ENCODE data around the gene DCST2.
A peak's percentile ranks its signal among the peaks of the same experiment; 100 is the strongest.

Gene DCST2

DNA sequence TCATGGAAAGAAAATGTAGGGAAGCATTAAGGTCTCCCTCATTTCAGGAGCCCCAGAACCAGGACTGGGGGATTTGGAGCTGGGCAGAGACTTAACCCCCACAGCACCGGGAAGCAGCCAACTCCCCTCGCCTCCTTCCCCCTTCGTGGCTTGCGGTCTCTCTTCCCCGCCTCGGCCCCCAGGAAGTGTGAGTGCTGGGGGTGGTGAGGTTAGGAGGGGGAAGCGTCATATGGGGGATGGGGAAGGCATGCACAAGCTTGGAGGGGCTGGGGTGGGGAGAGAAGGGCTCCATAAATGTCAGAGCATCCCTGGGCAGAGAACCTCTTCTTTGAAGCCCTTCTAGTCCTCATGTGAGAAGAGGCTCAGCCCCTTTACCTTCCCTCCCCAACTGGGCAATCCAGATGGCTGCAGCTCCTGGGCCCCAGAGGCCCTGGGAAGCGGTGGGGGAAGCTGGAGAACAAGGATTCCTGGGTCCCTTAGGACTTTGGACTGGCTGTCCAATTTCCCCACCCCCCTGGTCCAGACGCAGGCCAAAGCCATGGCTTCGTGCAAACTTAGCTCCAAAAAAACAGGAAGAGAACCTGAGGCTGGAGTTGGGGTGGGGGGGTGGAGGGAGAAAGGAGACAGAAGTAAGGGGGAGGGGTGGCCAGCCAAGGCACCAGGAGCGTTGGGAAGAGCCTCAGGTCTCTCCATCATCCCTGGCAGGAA lies 23.2 kb downstream of the DCST2 start:
- FAIRE-seq (no peak), DNase-seq (ENCODE audit: insufficient read length) (no peak)
- TF ChIP-seq POLR2AphosphoS5 (IDR thresholded peaks at IDR 0.05; ENCODE audit: low read depth, low read length) (no peak), POLR2A (IDR thresholded peaks at IDR 0.05; ENCODE audit: low read depth, low read length) (no peak), TAF1 (IDR thresholded peaks at IDR 0.05; ENCODE audit: borderline replicate concordance, low read depth, low read length) (no peak)

DNA sequence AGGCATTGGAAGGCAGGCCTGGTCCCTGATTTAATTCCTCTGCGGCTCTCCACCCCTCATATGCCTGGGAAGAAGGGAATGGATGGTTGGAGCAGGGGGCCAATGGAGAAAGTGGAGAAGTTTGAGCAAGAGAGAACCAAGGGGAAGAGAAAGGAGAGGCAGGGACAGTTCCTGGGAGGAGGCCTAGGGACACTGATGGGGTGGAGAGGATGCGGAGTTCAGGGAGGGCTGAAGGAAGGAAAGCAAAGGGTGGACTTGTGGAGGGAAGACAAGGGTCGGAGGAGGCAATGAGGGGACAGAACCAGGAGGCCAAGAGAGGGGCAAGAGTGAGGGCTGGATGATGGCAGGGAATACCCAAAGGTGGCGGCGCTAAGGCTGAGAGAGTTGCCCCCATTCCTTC lies 23.8 kb downstream of the DCST2 start:
- no peak for FAIRE-seq

DNA sequence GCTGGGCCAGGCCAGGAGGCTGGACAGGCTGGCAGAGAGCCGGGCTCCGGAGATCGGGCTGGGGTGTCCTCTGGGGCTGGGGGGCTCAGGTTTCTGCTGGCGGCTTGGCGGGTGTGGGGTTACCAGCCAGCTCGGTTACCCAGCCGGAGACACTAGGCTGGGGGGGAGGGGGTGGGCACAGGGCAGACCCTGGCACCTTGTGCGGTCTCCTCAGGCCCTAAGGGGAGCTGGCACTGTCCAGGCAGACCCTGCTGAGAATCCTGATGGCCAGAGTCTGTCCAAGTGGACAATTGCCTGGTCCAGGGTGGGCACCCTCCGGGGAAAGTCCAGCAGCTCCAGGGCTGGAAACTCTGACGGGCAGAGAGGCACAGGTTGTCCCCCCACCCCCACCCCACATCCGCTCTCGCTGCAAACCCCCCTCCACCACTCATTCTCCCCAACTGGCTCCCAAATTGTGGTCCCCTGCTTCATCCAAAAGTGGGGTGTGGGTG lies 24.3 kb downstream of the DCST2 start:
- no peak for TF ChIP-seq POLR2A (IDR thresholded peaks at IDR 0.05; ENCODE audit: low read depth, low read length)
- no peak for TF ChIP-seq TAF1 (IDR thresholded peaks at IDR 0.05; ENCODE audit: borderline replicate concordance, low read depth, low read length)
- TF ChIP-seq POLR2AphosphoS5 (IDR thresholded peaks at IDR 0.05; ENCODE audit: low read depth, low read length) = no peak
- FAIRE-seq (no peak), DNase-seq (ENCODE audit: insufficient read length) (no peak)

More for the DNA sequence above, 23.8 kb downstream of the DCST2 start:
- TF ChIP-seq TAF1 (IDR thresholded peaks at IDR 0.05; ENCODE audit: borderline replicate concordance, low read depth, low read length) (no peak), POLR2AphosphoS5 (IDR thresholded peaks at IDR 0.05; ENCODE audit: low read depth, low read length) (no peak), POLR2A (IDR thresholded peaks at IDR 0.05; ENCODE audit: low read depth, low read length) (no peak)
- no peak for DNase-seq (ENCODE audit: insufficient read length)

DNA sequence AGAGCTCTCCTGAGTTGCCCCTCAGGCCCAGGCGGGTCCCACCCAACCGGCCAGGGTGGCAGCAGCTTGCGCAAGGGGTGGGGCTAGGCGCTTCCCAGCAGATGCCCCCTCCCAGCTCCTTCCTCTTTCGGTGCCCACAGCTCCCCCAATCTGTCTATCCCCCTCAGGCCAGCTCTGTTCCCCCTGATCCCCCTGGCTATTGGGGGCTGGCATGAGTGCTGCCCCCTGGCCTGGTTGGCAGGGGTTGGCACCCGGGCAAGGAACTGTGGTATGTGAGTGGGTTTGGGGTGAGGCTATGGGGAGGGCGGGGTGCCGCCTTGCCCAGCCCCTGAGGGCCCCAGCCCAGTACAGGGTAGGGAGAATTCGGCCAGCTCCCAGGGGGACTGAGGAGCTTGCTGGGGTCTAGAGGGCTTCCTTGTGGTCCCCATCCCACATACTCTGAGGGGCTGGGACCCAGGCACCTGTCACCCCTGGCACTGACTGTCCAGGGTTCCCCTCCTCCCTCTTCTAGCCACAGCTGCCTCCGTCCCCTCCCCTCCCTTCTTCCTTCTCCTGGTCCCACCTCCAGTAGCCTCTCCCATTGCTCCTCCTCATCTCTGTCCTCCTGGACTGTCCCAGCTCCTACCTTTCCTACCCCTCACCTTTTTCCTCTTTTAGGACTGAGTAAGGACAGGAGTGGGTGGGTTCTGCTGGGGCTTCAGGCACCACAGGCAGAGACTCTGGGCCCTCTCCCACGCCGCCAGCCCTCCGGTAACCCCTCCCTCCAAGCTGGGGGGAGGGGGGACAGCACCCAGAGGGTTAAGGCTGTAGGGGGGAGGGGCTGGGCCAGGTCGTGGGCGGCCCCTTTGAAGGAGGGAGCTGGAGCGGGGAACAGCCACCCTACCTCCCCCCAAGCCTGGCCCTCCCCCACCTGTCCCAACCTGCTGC lies 25.3 kb downstream of the DCST2 start:
- FAIRE-seq = no peak
- DNase-seq (ENCODE audit: insufficient read length) = no peak

DNA sequence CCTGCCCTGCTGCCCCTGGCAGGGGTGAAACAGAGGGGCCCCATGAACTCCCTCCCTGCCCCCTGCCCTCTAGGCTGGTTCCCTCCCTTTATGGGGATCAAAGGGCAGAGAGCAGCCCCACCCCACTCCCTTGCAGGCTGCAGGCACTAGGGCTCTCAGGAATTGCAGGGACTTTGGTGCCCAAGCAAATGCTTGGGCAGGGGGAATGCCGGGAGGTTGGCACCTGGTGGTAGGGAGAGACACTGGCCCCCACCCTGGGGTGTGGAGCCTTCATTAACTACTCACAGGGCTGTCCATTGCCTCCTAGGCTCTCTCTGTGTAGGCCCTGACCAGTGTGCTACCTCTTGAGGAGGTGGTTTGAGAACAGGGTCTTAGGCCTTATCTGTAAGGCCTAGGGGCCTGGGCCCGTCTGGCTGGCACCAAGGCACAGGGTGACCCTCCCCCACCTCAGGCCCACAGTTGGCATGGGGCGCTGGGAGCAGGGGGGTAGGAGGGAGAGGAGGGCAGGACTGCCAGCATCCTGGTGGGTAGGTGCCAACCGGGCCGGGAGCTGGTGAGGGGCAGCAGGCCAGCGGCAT lies 26.2 kb downstream of the DCST2 start:
- no peak for FAIRE-seq
- no peak for DNase-seq (ENCODE audit: insufficient read length)
- TF ChIP-seq POLR2A (IDR thresholded peaks at IDR 0.05; ENCODE audit: low read depth, low read length) = no peak
- TF ChIP-seq POLR2AphosphoS5 (IDR thresholded peaks at IDR 0.05; ENCODE audit: low read depth, low read length) = no peak
- TF ChIP-seq TAF1 (IDR thresholded peaks at IDR 0.05; ENCODE audit: borderline replicate concordance, low read depth, low read length) = no peak

More for the DNA sequence above, 25.3 kb downstream of the DCST2 start:
- TF ChIP-seq TAF1 (IDR thresholded peaks at IDR 0.05; ENCODE audit: borderline replicate concordance, low read depth, low read length) (no peak), POLR2AphosphoS5 (IDR thresholded peaks at IDR 0.05; ENCODE audit: low read depth, low read length) (no peak), POLR2A (IDR thresholded peaks at IDR 0.05; ENCODE audit: low read depth, low read length) (no peak)

DNA sequence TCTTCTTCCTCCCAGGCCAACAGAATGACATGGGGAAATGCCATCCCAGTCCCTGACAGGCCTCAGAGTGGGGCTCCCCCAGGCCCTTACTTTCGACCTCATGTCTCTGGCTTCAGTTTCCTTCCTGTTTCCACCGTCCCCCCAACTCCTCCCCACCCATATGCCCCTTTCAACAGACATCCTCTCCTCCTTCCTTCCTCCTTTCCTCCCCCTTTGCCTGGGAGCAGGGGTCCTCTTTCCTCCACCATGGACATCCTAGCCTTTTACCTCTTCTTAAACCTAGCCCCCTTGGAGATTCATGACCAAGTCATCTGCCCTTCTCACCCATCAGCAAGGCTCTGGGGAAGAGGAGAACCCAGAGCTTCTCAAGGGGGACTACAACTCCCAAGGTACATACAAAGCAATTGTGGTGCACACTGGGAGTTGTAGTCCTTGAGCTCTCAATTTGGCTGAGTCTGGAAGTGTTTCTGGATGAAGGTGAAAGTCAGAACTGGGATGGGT lies 26.9 kb downstream of the DCST2 start:
- peak; percentile 89 for FAIRE-seq
- no peak for DNase-seq (ENCODE audit: insufficient read length)
- TF ChIP-seq POLR2A (IDR thresholded peaks at IDR 0.05; ENCODE audit: low read depth, low read length) = no peak
- no peak for TF ChIP-seq TAF1 (IDR thresholded peaks at IDR 0.05; ENCODE audit: borderline replicate concordance, low read depth, low read length)
- TF ChIP-seq POLR2AphosphoS5 (IDR thresholded peaks at IDR 0.05; ENCODE audit: low read depth, low read length) = no peak

DNA sequence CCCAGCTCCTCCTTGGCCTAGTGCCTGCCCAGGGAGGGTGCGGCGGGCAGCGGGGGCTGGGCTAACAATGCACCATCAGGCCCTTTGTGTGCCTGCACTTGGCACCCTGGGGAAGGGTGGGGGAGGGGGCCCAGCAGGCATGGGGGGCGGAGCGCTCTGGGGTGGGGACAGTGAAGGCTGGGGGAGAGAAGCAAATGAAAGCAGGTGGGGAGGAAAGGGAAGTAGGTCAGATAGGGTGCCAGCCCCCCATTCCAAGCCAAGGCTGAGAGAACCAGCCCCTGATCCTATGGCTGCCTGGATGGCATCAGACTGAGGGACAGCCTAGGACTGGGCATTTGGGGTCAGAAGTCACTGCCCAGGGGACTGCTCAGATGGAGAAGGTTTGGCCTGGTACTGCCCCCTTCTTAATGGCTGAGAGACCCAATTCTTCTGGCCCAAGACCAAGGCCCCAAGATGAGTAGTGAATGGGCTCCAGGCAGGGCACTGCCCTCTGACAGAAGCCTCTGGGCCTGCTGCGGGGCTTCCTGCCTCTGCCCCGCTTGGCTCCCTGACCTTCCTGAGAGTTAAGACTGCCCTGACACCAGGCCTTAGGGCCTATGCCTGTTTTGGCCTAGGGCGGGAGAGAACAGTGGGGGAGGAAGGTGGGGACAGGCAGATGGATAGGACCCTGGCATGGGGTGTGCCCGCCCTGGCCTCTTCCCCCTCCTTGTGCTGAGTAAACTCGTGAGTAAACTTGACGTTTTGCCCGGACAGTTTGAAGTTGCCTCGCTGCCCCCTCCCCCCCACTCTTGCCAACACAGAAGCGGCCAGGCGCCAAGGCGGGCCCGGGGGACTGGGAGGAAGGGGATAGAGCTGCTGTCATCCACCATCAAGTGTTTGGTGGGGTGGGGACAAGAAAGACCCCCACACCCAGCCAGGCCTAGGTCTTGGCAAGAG lies 28.2 kb downstream of the DCST2 start:
- TF ChIP-seq TAF1 (IDR thresholded peaks at IDR 0.05; ENCODE audit: borderline replicate concordance, low read depth, low read length) (no peak), POLR2AphosphoS5 (IDR thresholded peaks at IDR 0.05; ENCODE audit: low read depth, low read length) (no peak), POLR2A (IDR thresholded peaks at IDR 0.05; ENCODE audit: low read depth, low read length) (no peak)
- FAIRE-seq = peak; percentile 17
- DNase-seq (ENCODE audit: insufficient read length) = no peak

DNA sequence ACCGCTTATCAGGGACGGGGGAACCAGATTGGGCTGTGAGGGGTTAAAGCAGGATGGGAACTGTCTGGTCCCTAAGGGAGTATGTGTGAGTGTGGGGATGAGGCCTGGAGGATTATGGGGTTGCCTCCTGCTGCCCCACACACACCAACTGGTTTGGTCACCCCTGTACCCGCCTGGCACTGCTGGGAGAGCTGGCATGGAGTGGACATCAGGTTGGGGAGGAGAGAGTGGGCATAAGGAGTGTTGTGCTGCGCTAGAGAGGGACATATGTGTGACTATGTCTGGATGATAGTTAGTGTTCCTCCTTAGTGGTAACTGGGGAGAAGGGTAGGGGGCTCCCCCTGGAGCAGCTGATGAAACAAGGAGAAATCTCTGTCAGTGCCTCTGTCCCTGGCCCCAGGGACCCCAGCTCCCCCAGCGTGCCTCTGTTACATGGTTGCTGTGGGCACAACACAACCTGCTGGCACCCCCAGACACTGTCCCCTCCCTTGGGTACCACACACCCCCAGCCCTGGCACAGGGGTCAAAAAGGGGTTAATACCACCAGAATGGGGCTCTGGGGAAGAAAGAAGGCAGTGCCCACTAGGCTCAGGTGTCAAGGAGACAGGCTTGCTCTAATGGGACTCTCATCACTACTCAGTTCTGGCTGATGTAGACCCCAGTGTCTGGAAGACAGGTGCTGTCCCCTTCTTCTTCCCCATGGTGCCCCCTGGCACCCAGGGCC lies 29.1 kb downstream of the DCST2 start:
- no peak for FAIRE-seq
- TF ChIP-seq TAF1 (IDR thresholded peaks at IDR 0.05; ENCODE audit: borderline replicate concordance, low read depth, low read length) (no peak), POLR2AphosphoS5 (IDR thresholded peaks at IDR 0.05; ENCODE audit: low read depth, low read length) (no peak), POLR2A (IDR thresholded peaks at IDR 0.05; ENCODE audit: low read depth, low read length) (no peak)
- no peak for DNase-seq (ENCODE audit: insufficient read length)

DNA sequence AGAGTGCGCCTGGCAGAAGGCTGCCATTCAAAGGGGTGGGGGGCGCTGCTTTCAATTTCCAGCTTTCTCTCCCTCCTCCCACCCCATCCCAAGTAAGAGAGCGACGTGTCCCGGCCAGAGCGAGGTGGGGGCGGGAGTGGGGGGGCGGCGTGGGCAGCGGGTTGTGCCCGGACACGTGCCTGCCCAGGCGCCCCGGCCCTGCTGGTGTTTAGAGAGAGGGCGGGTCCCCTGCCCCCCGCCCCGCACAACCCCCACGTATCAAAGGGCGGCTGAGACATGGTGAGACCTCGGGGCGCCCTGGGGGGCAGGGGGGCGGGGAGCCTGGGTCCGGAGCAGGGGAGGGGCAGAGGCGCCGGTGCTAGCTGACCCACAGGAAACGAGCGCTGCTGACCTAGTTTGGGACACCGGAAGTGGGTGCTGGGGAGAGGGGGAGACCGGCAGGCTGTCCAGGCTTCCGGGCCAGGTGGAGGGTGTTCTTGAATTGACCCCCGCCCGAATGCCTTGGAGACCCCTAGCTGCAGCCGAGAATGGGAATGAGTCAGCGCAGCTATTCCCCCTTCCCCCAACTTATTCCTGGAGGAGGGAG lies 29.7 kb downstream of the DCST2 start:
- FAIRE-seq (peak; percentile 78), DNase-seq (ENCODE audit: insufficient read length) (no peak)
- TF ChIP-seq TAF1 (IDR thresholded peaks at IDR 0.05; ENCODE audit: borderline replicate concordance, low read depth, low read length) (no peak), POLR2AphosphoS5 (IDR thresholded peaks at IDR 0.05; ENCODE audit: low read depth, low read length) (no peak), POLR2A (IDR thresholded peaks at IDR 0.05; ENCODE audit: low read depth, low read length) (no peak)

Measured in GM12892 (cell line).